Measurements from ENCODE around the gene CERS1.

CERS1 gene

DNA sequence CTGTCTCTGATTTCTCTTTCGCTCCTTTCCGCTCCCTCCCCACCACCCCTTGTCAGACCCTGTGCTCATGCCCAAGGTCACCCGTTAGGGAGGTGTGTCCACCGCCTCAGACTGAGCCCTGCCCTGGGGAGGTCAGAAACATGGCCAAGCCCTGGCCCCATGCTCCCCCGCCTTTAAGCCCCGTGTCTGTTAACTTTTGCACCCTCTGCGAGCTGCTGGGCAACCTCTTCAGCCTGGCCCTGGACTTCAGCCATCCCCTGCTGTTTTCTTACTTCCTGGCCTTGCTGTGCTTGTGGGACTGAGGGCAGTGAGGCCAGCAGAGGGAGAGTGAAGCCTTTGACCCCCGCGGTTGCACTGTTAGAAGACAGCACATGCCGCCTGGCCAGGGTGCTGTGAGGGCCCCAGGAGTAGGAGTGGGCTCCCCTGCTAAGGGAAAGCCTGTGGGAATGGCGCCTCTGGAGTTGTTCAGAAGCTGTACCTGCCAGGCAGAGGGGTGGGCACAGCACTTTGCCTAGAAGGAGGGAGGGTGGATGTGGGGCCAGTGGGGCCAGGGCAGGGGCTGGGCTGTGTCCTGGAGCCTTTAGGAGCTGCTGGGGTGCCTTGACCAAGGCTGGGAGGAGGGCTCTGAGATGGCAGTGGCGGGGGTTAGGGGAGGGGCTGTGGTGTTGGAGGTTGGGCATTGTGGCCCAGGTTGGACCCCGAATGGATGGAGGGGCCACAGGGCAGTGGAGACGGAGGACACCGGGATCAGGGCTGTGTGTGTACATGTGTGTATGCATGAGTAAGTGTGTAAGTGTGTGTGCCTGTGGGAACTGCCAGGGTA, 56.3 kb downstream of the CERS1 start:
- no peak for DNase-seq (ENCODE audit: low read depth in 2 of 2)

DNA sequence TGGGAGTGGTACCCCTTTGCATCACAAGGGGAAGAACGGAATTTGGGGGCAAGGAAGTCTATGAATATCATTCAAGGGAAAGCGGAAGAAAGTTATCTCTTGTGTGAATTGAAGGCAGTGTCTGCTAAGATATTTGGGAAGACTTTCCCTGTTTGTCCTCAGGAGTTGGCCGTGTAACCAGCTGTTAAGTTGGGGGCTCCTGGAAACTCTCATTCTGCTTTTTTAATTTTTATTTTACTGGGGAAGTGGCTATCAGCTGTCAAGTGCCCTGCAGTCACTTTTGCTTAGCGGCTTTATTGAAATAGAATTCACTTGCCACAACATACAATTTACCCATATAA, 61.3 kb downstream of the CERS1 start:
- no peak for DNase-seq (ENCODE audit: low read depth in 2 of 2)

DNA sequence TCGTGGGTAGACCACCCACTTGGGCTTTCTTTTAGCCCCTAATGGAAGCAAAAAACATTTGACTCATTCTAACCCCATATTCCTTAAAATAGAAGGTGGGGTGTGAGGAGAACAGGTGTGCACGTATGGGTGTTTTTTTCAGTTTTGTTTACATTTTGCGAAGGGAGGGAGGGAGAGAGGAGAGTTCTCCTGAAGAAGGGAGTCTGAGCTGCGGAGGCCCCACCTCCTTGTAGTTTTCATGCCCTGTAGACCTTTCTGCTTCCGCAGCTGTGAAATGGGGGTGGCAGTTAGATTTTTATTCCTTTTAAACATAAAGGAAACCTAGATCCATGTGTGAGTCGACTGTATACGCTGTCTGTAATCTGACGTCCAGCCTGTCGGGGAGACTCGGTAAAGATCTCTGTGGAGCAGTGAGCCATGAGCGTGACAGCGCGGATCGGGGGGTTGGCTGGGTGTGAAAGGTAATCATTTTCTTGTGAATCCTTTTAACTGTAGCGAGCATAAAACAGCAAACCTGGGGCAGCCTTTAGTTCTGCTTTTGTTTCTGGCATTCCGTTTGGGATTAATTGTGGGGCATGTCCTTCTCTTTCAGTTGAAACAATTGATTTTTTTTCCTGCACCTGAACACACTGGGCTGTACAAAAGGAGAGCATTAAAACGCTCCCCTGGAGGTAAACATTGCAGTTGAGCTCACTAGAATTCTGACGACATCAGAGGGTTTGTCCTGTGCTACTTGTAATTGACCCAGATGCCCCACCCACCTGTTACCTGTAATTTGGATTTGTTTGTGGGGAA, 61.9 kb downstream of the CERS1 start:
- no peak for DNase-seq (ENCODE audit: low read depth in 2 of 2)

DNA sequence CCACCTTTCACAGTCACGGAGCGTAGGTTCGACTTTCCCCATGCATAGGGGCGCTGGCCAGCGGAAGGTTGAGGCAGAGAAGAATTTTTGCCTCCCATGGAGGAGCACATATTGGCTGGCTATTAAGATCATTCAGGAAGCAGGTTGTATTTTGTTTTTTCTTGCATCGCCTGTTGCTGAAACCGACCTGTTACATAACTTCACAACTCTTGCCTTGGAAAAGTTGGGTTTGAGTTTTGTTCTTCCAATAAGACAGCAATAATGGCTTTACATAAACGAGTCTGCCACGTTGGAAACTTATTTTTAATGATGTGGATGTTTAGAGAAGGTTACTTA, 62.8 kb downstream of the CERS1 start:
- DNase-seq (ENCODE audit: low read depth in 2 of 2): no peak

DNA sequence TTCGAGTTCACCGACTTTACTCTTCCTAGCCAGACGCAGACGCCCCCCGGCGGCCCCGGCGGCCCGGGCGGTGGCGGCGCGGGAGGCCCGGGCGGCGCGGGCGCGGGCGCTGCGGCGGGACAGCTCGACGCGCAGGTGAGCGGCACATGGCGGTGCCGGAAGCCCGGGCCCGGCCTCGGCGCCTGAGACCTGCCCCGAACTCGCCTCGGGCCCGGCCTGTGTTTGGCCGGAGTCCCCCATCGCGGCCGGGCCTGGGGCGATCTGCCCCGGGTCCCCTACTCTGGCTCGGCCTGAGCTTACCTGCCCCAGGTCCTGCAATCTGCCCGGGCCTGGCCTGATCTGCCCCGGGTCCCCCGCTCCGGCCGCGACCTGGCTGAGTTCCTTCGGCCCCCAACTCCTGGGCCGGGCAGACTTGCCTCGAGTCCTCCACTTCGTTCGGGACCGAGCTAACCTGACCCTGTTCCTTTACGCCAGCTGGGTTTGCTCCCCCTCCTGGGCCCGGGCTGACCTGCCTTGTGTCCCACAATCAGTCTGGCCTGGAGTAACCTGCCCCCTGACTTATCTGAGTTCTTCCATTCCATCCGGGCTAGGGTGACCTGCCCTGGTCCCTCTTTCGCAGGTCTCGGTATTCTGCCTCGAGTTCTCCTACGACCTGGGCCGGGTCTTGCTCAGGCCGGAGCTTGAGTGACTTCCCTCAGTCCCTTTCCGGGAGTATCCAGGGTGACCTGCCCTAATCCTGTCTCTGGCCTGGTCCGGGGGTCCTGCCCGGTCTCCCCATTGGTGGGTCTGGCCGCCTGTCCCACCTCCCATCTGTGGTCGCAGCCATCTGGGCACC, 63.4 kb downstream of the CERS1 start:
- DNase-seq (ENCODE audit: low read depth in 2 of 2): no peak

DNA sequence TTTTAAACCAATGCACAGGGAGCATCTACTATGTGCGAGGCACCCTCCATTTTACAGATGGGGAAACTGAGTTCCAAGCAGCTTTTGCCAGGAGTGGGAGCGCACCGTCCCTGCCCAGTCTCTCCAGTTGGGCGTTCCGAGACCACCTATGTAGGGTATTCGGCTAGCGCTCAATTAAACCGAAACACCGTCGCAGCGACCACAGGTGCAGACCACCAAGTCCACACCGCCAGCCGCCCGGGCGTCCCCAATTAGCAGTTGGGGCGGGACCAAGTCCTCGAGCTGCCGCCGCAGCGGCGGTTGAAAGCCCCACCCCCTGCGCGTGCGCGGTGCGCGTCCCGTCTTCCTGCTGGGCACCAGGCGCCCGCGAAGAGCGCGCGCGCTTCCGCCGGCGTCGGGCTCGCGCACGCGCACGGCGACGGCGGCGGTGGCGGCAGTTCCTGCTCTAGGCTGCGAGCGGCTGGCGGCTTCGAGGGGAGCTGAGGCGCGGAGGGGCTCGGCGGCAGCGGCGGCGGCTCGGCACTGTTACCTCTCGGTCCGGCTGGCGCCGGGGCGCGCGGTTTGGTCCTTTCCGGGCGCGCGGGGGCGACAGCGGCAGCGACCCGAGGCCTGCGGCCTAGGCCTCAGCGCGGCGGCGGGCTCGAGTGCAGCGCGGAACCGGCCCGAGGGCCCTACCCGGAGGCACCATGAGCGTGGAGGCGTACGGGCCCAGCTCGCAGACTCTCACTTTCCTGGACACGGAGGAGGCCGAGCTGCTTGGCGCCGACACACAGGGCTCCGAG, 64.2 kb downstream of the CERS1 start, which contains the start of gene UPF1:
Gene UPF1 (plus strand): TSS at position 436 of the 782 bp plus-strand sequence. CDS start 251 bp downstream, at position 687.
- peak; percentile 90 to 95 for DNase-seq (ENCODE audit: low read depth in 2 of 2)

DNA sequence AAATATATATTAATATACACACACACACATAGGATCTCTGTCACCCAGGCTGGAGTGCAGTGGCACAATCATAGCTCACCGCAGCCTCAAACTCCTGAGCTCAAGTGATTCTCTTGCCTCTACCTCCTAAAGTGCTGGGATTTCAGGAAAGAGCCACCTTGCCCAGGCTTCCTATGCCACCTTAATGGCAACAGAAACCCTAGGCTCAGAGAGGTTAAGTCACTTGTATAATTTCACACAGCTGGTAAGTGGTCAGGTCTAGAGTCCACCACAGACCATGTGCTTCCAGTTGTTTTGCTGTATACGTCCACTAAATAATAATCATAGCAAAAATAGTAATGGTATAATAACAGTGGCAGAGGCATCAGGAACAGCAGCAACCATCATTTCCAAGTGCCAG, 65.5 kb downstream of the CERS1 start:
- no peak for DNase-seq (ENCODE audit: low read depth in 2 of 2)

DNA sequence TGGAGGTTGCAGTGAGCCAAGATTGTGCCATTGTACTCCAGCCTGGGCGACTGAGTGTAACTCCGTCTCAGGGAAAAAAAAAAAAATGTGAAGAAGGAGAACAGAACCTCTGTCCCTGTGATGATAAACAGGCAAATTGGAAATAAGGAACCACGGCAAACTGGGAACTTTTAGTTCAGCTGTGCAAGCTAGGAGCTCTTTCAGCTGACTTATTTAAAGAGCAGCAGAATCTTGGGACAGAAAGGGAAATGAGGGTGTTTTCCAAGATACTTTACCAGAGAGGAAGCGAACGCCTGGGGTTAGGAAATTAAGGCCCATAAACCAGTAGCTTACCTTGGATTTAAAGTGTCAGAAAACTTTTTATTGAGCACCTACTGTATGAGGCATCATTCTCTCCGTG, 67.2 kb downstream of the CERS1 start:
- no peak for DNase-seq (ENCODE audit: low read depth in 2 of 2)

Measured in stimulated activated CD4-positive, alpha-beta T cell treated with anti-CD3 and anti-CD28 coated beads, Interleukin-12 subunit alpha, Interleukin-12 subunit beta, amount 100 ng/mL, for 24 hours (primary cell).